Cardiac septum (tissue), 1 donor: Measurements from ENCODE around the gene USP53. TPM values are rescaled to one million over a fixed set of nuclear protein-coding genes. Genes with fewer than 3 reads are reported as not detected.
"Not testable (repeated sequence)": the region's sequence is repeated elsewhere in the genome, so short reads cannot be mapped to it uniquely, and the experiment has no call there.

Source experiments
- DNase-seq: peaks from one replicate; pipeline ENCODE4 v3.0.0-alpha.2; 2020; ENCODE audit warnings: low spot score
- intact Hi-C: fragments of 100-400 bp; cut with DNase I; formaldehyde crosslinking; loops from one replicate; pipeline ENCODE4 v1.14.0; 2022
- total RNA-seq: library from RNA; stranded (reverse); fragmentation: NEBNext Ultra II Directional; extraction: Animal tissue kit (Norgen Biotek cat#: 25700); gene quantifications from one replicate; pipeline ENCODE4 v1.2.1, GENCODE V29; 2021
- donor health status: DM: no; HTN: no; CAD: no.

Gene USP53
- total RNA-seq, 1 donor from 2014 or later, result 49.7 TPM

- DNase-seq, result no peak
- intact Hi-C loops, result no loop called here
Observed at GRCh38 chr4:119302073-119302832, 89.7 kb downstream of the USP53 start.

GRCh38 chr4:119303587-119304305 is 91.2 kb downstream of the USP53 start:
- DNase-seq, result no peak
- intact Hi-C loops, result no loop called here

GRCh38 chr4:119304431-119304830 is 91.9 kb downstream of the USP53 start:
- intact Hi-C loops, result no loop called here
- DNase-seq, result no peak

GRCh38 chr4:119307606-119308005 is 95.1 kb downstream of the USP53 start:
- intact Hi-C loops, result no loop called here

GRCh38 chr4:119310826-119311225 is 98.3 kb downstream of the USP53 start:
- DNase-seq, result no peak
- intact Hi-C loops, result loop anchor here (5.0 kb wide), 2 partner anchors 181 to 316 kb away; partner anchors contain the start of gene PDE5A

More at GRCh38 chr4:119307606-119308005, 95.1 kb downstream of the USP53 start:
- no peak for DNase-seq

- intact Hi-C loops, result loop anchor here (5.0 kb wide), 2 partner anchors 179 to 314 kb away; partner anchors contain the start of gene PDE5A
- no peak for DNase-seq
Observed at GRCh38 chr4:119313237-119313636, 100.7 kb downstream of the USP53 start.

- DNase-seq, result no peak
- intact Hi-C loops, result loop anchor here (5.0 kb wide), 2 partner anchors 178 to 313 kb away; partner anchors contain the start of gene PDE5A
Observed at GRCh38 chr4:119314356-119314755, 101.8 kb downstream of the USP53 start.

- DNase-seq, result no peak
- intact Hi-C loops, result loop anchor here (5.0 kb wide), 1 partner anchor 742 kb away; no protein-coding TSS in a partner anchor
Observed at GRCh38 chr4:119315036-119315435, 102.5 kb downstream of the USP53 start.

- intact Hi-C loops, result loop anchor here (5.0 kb wide), 1 partner anchor 739 kb away; no protein-coding TSS in a partner anchor
- DNase-seq, result no peak
Observed at GRCh38 chr4:119317990-119318389, 105.5 kb downstream of the USP53 start.

GRCh38 chr4:119321921-119322687 is 109.6 kb downstream of the USP53 start, which contains the start of gene FABP2:
Gene FABP2 (minus strand): TSS chr4:119322138. CDS start chr4:119322102, 36 bp downstream.
- no peak for DNase-seq
- intact Hi-C loops, result no loop called here

- no peak for DNase-seq
- intact Hi-C loops, result no loop called here
Observed at GRCh38 chr4:119328695-119329094, 116.2 kb downstream of the USP53 start.

- intact Hi-C loops, result no loop called here
- DNase-seq, result no peak
Observed at GRCh38 chr4:119329835-119330620, 117.5 kb downstream of the USP53 start.

- intact Hi-C loops, result not testable (repeated sequence)
Observed at GRCh38 chr4:119336332-119336979, 123.9 kb downstream of the USP53 start.

GRCh38 chr4:119337010-119337409 is 124.5 kb downstream of the USP53 start:
- no peak for DNase-seq
- intact Hi-C loops, result no loop called here

More at GRCh38 chr4:119336332-119336979, 123.9 kb downstream of the USP53 start:
- DNase-seq, result not testable (repeated sequence)

GRCh38 chr4:119339895-119340294 is 127.4 kb downstream of the USP53 start:
- DNase-seq, intact Hi-C loops: not testable (repeated sequence)

GRCh38 chr4:119343293-119343692 is 130.8 kb downstream of the USP53 start:
- intact Hi-C loops, result not testable (repeated sequence)

More at GRCh38 chr4:119343293-119343692, 130.8 kb downstream of the USP53 start:
- not testable (repeated sequence) for DNase-seq
